Bronchus fibroblast of lung (primary cell): ENCODE data around the gene OR2A7. TPM values are rescaled to one million over a fixed set of nuclear protein-coding genes. Genes with fewer than 3 reads are reported as not detected.

Source experiments
- total RNA-seq: library from RNA; depleted of rRNA; stranded (reverse); fragments of >200 nt; gene quantifications from 2 replicates; pipeline ENCODE4 v1.2.3, GENCODE V29; 2015

OR2A7 gene, protein sequence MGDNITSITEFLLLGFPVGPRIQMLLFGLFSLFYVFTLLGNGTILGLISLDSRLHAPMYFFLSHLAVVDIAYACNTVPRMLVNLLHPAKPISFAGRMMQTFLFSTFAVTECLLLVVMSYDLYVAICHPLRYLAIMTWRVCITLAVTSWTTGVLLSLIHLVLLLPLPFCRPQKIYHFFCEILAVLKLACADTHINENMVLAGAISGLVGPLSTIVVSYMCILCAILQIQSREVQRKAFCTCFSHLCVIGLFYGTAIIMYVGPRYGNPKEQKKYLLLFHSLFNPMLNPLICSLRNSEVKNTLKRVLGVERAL
- total RNA-seq = 0.15 and 0.84 TPM in 2 replicates

DNA sequence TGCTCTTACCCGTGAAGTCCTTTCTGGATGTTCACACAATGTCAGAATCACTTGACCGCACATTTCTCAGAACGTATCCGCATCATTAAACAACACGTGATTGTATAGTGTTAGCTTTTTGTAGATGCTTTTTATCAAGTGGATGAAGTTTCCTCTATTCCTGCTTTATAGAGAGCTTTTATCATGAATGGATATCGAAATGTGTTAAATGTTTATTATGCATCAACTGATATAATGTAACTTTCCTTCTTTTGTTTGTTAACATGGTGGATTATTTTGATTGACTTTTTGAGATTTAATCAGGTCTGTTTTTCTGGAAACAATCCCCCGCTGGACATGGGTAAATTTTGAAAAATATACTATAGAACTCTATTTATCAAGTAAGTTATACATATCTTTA is at the start of gene OR2A7:
OR2A7 (minus strand) TSS at position 101 of the 400 bp plus-strand sequence. CDS start 5,164 bp downstream, outside the sequence.

DNA sequence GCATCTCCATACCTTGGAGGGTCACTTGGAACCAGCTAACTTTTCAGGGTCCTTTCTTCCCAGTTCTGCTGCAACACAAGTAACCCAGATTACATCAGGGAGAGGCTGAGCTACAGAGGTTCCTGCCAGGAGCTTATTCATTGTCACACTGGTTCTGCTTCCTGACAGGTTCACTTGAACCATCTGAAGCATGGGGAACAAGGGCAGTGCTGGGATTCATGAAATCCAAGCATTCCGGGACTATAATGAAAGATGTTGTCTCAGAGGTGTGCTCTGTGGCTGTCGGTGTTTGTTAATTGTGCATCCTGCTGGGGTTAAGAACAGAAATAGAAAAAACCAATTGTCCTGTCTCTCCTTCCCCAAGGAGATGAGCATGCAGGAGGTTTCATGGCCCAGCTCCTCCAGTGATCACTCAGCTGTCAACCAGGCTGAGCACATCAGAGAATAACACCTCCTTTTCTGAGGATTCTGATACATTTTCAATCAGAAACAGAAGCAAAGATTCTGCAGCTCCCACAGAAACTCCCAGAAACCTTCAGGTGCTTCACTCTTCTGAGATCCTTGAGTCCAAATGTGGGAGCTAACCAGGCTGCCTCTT is 47.4 kb upstream of the OR2A7 start, which contains the start of gene OR2A1:
OR2A1 (plus strand) TSS at position 548 of the 598 bp plus-strand sequence. CDS start 5,706 bp downstream, outside the sequence.

DNA sequence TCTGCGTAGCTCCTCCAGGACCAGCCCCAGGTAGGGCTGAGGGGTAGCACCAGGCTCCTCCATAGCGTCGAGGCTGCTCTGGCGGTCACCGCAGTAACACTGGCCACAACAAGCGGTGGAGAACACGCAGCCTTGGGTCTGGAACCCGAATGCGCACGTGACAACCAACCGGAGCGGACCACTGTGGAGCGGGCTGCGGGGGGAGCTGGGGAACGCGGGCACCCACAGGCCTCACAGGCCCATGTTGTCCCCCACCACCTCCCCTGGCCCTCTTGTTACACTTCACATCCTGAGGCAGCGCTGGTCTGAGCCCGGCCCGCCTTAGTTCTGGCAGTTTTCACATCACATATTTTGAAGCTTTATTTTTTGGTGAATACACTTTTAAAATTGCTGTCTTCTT is 4.6 kb upstream of the OR2A7 start, which contains the start of gene CTAGE8:
CTAGE8 (minus strand) TSS at position 101 of the 400 bp plus-strand sequence; CDS start at position 63, 38 bp downstream.

DNA sequence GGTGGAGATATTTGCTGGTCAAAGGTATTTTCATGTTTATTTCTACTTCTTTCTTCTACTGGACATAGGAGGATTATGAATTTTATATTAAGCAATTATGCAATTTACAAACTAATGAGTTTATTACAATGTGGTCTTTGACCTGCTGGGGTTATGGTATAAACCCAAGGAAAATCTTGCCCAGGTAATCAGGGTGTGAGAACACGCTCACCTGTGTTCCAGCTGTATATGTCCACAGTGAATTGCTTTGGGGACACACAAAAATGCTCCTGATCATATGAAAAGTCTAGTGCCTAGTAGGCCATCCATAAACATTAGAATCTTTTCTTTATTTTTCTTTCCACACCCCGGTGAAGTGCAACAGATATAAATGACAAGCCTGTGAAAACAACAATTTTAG is 25.2 kb downstream of the OR2A7 start, which contains the start of gene OR2A42:
OR2A42 (minus strand) TSS at position 241 of the 400 bp plus-strand sequence. CDS start 6,762 bp downstream, outside the sequence.

Other genes starting within 250 kb of the OR2A7 start
- gene OR2A5, start 215.8 kb downstream of the OR2A7 start, total RNA-seq = not detected in 2 replicates
- not detected in 2 replicates for gene OR2A25, start 195.0 kb downstream of the OR2A7 start, total RNA-seq
- gene OR2A12, start 178.5 kb downstream of the OR2A7 start, total RNA-seq = not detected in 2 replicates
- gene OR2A2, start 155.2 kb downstream of the OR2A7 start, total RNA-seq = not detected in 2 replicates
- not detected in 2 replicates for gene OR2A14, start 141.6 kb downstream of the OR2A7 start, total RNA-seq
- 0.59 and 1.0 TPM in 2 replicates for gene CTAGE4, start 81.3 kb downstream of the OR2A7 start, total RNA-seq
- 0.84 and 0.89 TPM in 2 replicates for gene ARHGEF35, start 69.0 kb downstream of the OR2A7 start, total RNA-seq
- gene OR2A42, start 25.2 kb downstream of the OR2A7 start, total RNA-seq = not detected in 2 replicates
- gene CTAGE8, start 4.5 kb upstream of the OR2A7 start, total RNA-seq = not detected in 2 replicates
- gene OR2A1, start 47.6 kb upstream of the OR2A7 start, total RNA-seq = under 0.01 TPM in 2 replicates
- gene ARHGEF5, start 90.6 kb upstream of the OR2A7 start, total RNA-seq = 6.7 TPM in 2 replicates
- not detected in 2 replicates for gene NOBOX, start 138.9 kb upstream of the OR2A7 start, total RNA-seq